K562 (cell line): ENCODE data around the gene RNF103. TPM values are rescaled to one million over a fixed set of nuclear protein-coding genes. Genes with fewer than 3 reads are reported as not detected.

ENCODE experiments used
- ARHGAP35 ChIP-seq: fragments of 450-650 bp; IDR thresholded peaks from 2 replicates; pipeline ENCODE4 v1.6.1; 2018; ENCODE audit not compliant: partially characterized antibody
- ARID1B ChIP-seq: fragments of 450-650 bp; IDR thresholded peaks from 2 replicates; pipeline ENCODE4 v1.6.1; 2016; ENCODE audit warnings: antibody characterized with exemption, mild to moderate bottlenecking, inconsistent platforms
- ARID3B ChIP-seq: fragments of 250-450 bp; sonication (Bioruptor Pico); IDR thresholded peaks from 2 replicates; pipeline ENCODE4 v1.4.0; 2020; ENCODE audit warnings: borderline replicate concordance
- CHCHD3 ChIP-seq: fragments of 250-450 bp; sonication (Bioruptor Pico); IDR thresholded peaks from 2 replicates; pipeline ENCODE4 v2.1.2; 2022; ENCODE audit warnings: mild to moderate bottlenecking
- CREM ChIP-seq: IDR thresholded peaks from 2 replicates; pipeline ENCODE4 v1.6.1; 2014; ENCODE audit warnings: antibody characterized with exemption, low read depth
- GTF2F1 ChIP-seq: IDR thresholded peaks from 2 replicates; pipeline ENCODE4 v1.6.1; 2011; ENCODE audit warnings: low read depth, low read length, improper control_type of control experiment
- IRF1 ChIP-seq: sonication (generic); formaldehyde crosslinking; IDR thresholded peaks from 2 replicates; pipeline ENCODE4 v1.8.0; 2022; ENCODE audit warnings: missing genetic modification reagents, mild to moderate bottlenecking, borderline replicate concordance
- MBD1 ChIP-seq: fragments of 250-450 bp; sonication (Bioruptor Pico); IDR thresholded peaks from 2 replicates; pipeline ENCODE4 v1.8.0; 2022; ENCODE audit warnings: inconsistent platforms
- MTA1 ChIP-seq: fragments of 450-650 bp; IDR thresholded peaks from 2 replicates; pipeline ENCODE4 v1.6.1; 2017; ENCODE audit warnings: borderline replicate concordance
- NCOA4 ChIP-seq: fragments of 450-650 bp; IDR thresholded peaks from 2 replicates; pipeline ENCODE4 v1.6.1; 2018; ENCODE audit warnings: mild to moderate bottlenecking; ENCODE audit not compliant: partially characterized antibody
- TBL1XR1 ChIP-seq, 2 experiments: IDR thresholded peaks; 2 replicates each; pipeline ENCODE4 v1.6.1; 2012; ENCODE audit warnings: improper control_type of control experiment in 2 of 2, low read length in 2 of 2, mild to moderate bottlenecking in 1 of 2
- TRIM24 ChIP-seq, 2 experiments: fragments of 450-650 bp; IDR thresholded peaks; 2 replicates each; pipeline ENCODE4 v1.6.1; 2016
- USF2 ChIP-seq: sonication (generic); formaldehyde crosslinking; IDR thresholded peaks from 2 replicates; pipeline ENCODE4 v1.5.0; 2020; ENCODE audit warnings: missing genetic modification reagents
- ZNF124 ChIP-seq: sonication (generic); formaldehyde crosslinking; IDR thresholded peaks from 2 replicates; pipeline ENCODE4 v1.8.1; 2022; ENCODE audit warnings: missing genetic modification reagents
- ZNF449 ChIP-seq: fragments of 250-450 bp; sonication (Bioruptor Pico); IDR thresholded peaks from 2 replicates; pipeline ENCODE4 v1.8.0; 2022; ENCODE audit warnings: moderate library complexity, mild to moderate bottlenecking, inconsistent platforms
- ZNF740 ChIP-seq, 3 experiments: fragments of 200-800 bp in 1 of 3; sonication (Bioruptor generic) in 1 of 3; sonication (generic) in 1 of 3; formaldehyde crosslinking in 1 of 3; IDR thresholded peaks; 2 replicates each; pipeline versions ENCODE4 v1.6.1 to v1.8.0; 2016 to 2022; ENCODE audit warnings: mild to moderate bottlenecking in 2 of 3, missing compliant biosample characterization in 2 of 3, missing genetic modification characterization in 2 of 3, missing genetic modification reagents in 1 of 3
- polyA plus RNA-seq, 8 experiments: library from polyadenylated mRNA; depleted of rRNA in 4 of 8; stranded (reverse) in 5 of 8; unstranded in 3 of 8; fragments of >200 nt; fragmentation: Nextera tagmentation in 2 of 8; fragmentation: Illumina TruSeq in 1 of 8; extraction: Ambion mirVana in 2 of 8; extraction: Trizol in 1 of 8; gene quantifications; 2 replicates each; pipeline versions ENCODE4 v1.2.1 to v1.2.3, GENCODE V29; 2011 to 2014; ENCODE audit warnings: inconsistent platforms in 1 of 8, missing spikeins in 1 of 8
- total RNA-seq, 7 experiments: library from RNA; depleted of rRNA in 6 of 7; stranded (reverse); fragments of >200 nt in 6 of 7; fragmentation: Illumina TruSeq in 2 of 7; extraction: Trizol in 2 of 7; gene quantifications; 2 replicates each; pipeline versions ENCODE4 v1.2.1 to v1.2.3, GENCODE V29; 2011 to 2021; ENCODE audit warnings: low replicate concordance in 1 of 7

Gene RNF103
- total and polyA plus RNA-seq, 9 of the 15 experiments (the other 6 are each of a cell fraction or from before 2014, with no cell fraction given): 1.2 to 6.8 (median 4.6) TPM

- TF ChIP-seq IRF1 (CRISPR knock-in tag) (no peak), ZNF740 (CRISPR knock-in tag; IDR thresholded peaks at IDR 0.05) (no peak), ZNF740 (tag; IDR thresholded peaks at IDR 0.05) (no peak), ARID1B (no peak), TBL1XR1 (IDR thresholded peaks at IDR 0.05; ENCODE audit: low read length in 2 of 2) (no peak), TRIM24 (IDR thresholded peaks at IDR 0.05) (peak in 1 of 2 experiments; percentile 62; a peak in 3 of 4 replicates), CREM (no peak), NCOA4 (no peak), MTA1 (no peak), ZNF449 (no peak), GTF2F1 (no peak), ARID3B (CRISPR knock-in tag) (no peak), CHCHD3 (CRISPR knock-in tag) (no peak), ZNF124 (no peak), USF2 (no peak), ARHGAP35 (no peak), MBD1 (CRISPR knock-in tag) (0 out of 2 replicates have a peak, but pooled peaks have one; percentile 18)
Measured at GRCh38 chr2:86563650-86564061, 60.0 kb downstream of the RNF103 start (continued).
